Muscle of leg (tissue), 16 donors: ENCODE data around the gene TSR3. TPM values are rescaled to one million over a fixed set of nuclear protein-coding genes. Genes with fewer than 3 reads are reported as not detected.

Source experiments
- DNase-seq: peaks from one replicate; pipeline ENCODE4 v3.0.0; 2013
- H3K27ac ChIP-seq: one replicate; pipeline ENCODE4 v1.5.1; 2013; ENCODE audit warnings: mild to moderate bottlenecking, low read length, control low read depth
- H3K27me3 ChIP-seq: one replicate; pipeline ENCODE4 v1.6.1; 2013; ENCODE audit warnings: low read length; ENCODE audit not compliant: control insufficient read depth, insufficient read depth
- H3K36me3 ChIP-seq: one replicate; pipeline ENCODE4 v1.6.1; 2013; ENCODE audit warnings: low read length; ENCODE audit not compliant: control insufficient read depth, insufficient read depth
- H3K4me1 ChIP-seq: one replicate; pipeline ENCODE4 v1.6.1; 2013; ENCODE audit warnings: low read length; ENCODE audit not compliant: control insufficient read depth, insufficient read depth
- H3K4me3 ChIP-seq: one replicate; pipeline ENCODE4 v1.5.1; 2013; ENCODE audit warnings: low read length, control low read depth
- H3K9me3 ChIP-seq: replicated peaks from 2 replicates; pipeline ENCODE4 v1.6.1; 2013; ENCODE audit warnings: low read depth, low read length; ENCODE audit not compliant: control insufficient read depth
- WGBS: methylation state at CpG from one replicate; pipeline ENCODE4 v1.1.5; 2013; ENCODE audit warnings: missing lambda C conversion rate; ENCODE audit not compliant: insufficient coverage; 5-methylcytosine and 5-hydroxymethylcytosine counted together
- long read RNA-seq, 11 donors: transcript quantifications; one replicate each; lab custom pipeline, GENCODE V29; 2026
- polyA plus RNA-seq, 8 donors: library from polyadenylated mRNA; unstranded; fragments of 120-200 nt; gene quantifications; one replicate each; pipeline versions ENCODE4 v1.2.1 to v1.2.3, GENCODE V29; 2013; ENCODE audit warnings: inconsistent platforms in 1 of 8, low replicate concordance in 1 of 8; ENCODE audit not compliant: insufficient read length in 8 of 8, insufficient read depth in 1 of 8
- total RNA-seq: library from RNA; stranded (reverse); fragments of 120-200 nt; gene quantifications from one replicate; pipeline ENCODE4 v1.2.4, GENCODE V29; 2013

Gene TSR3
- 44.9 TPM for total RNA-seq
- polyA plus RNA-seq: 10 to 100 TPM; 40.9 to 62.3 (median 50.2) TPM
- long read RNA-seq, donor 1, transcript TSR3-201 (6 exons, 1,243 nt): major isoform, 13 of 13 reads
- long read RNA-seq, donor 1, partial matches to known transcripts: 0 of 13 reads
- long read RNA-seq, donor 1, other reads (novel, unspliced or antisense): 0 of 13 reads
- long read RNA-seq, donor 2, partial matches to known transcripts: 0 of 4 reads
- long read RNA-seq, donor 2, other reads (novel, unspliced or antisense): 0 of 4 reads
- long read RNA-seq, donor 3, transcript TSR3-201 (6 exons, 1,243 nt): major isoform, 42 of 42 reads
- long read RNA-seq, donor 3, partial matches to known transcripts: 0 of 42 reads
- long read RNA-seq, donor 3, other reads (novel, unspliced or antisense): 0 of 42 reads
- long read RNA-seq, donor 4, transcript TSR3-201 (6 exons, 1,243 nt): major isoform, 30 of 30 reads
- long read RNA-seq, donor 4, partial matches to known transcripts: 0 of 30 reads
- long read RNA-seq, donor 4, other reads (novel, unspliced or antisense): 0 of 30 reads
- long read RNA-seq, donor 5, transcript TSR3-201 (6 exons, 1,243 nt): major isoform, 51 of 51 reads
- long read RNA-seq, donor 5, partial matches to known transcripts: 0 of 51 reads
- long read RNA-seq, donor 5, other reads (novel, unspliced or antisense): 0 of 51 reads
- long read RNA-seq, donor 6, transcript TSR3-201 (6 exons, 1,243 nt): major isoform, 57 of 58 reads
- long read RNA-seq, donor 6, partial matches to known transcripts: 0 of 58 reads
- long read RNA-seq, donor 6, other reads (novel, unspliced or antisense): 0 of 58 reads
- long read RNA-seq, donor 7, transcript TSR3-201 (6 exons, 1,243 nt): major isoform, 29 of 29 reads
- long read RNA-seq, donor 7, partial matches to known transcripts: 0 of 29 reads
- long read RNA-seq, donor 7, other reads (novel, unspliced or antisense): 0 of 29 reads
- long read RNA-seq, donor 8, transcript TSR3-201 (6 exons, 1,243 nt): major isoform, 12 of 12 reads
- long read RNA-seq, donor 8, partial matches to known transcripts: 0 of 12 reads
- long read RNA-seq, donor 8, other reads (novel, unspliced or antisense): 0 of 12 reads
- long read RNA-seq, donor 9, transcript TSR3-201 (6 exons, 1,243 nt): major isoform, 21 of 21 reads
- long read RNA-seq, donor 9, partial matches to known transcripts: 0 of 21 reads
- long read RNA-seq, donor 9, other reads (novel, unspliced or antisense): 0 of 21 reads
- long read RNA-seq, donor 10, transcript TSR3-201 (6 exons, 1,243 nt): major isoform, 38 of 38 reads
- long read RNA-seq, donor 10, partial matches to known transcripts: 0 of 38 reads
- long read RNA-seq, donor 10, other reads (novel, unspliced or antisense): 0 of 38 reads
- long read RNA-seq, donor 11, transcript TSR3-201 (6 exons, 1,243 nt): major isoform, 22 of 22 reads
- long read RNA-seq, donor 11, partial matches to known transcripts: 0 of 22 reads
- long read RNA-seq, donor 11, other reads (novel, unspliced or antisense): 0 of 22 reads

DNA sequence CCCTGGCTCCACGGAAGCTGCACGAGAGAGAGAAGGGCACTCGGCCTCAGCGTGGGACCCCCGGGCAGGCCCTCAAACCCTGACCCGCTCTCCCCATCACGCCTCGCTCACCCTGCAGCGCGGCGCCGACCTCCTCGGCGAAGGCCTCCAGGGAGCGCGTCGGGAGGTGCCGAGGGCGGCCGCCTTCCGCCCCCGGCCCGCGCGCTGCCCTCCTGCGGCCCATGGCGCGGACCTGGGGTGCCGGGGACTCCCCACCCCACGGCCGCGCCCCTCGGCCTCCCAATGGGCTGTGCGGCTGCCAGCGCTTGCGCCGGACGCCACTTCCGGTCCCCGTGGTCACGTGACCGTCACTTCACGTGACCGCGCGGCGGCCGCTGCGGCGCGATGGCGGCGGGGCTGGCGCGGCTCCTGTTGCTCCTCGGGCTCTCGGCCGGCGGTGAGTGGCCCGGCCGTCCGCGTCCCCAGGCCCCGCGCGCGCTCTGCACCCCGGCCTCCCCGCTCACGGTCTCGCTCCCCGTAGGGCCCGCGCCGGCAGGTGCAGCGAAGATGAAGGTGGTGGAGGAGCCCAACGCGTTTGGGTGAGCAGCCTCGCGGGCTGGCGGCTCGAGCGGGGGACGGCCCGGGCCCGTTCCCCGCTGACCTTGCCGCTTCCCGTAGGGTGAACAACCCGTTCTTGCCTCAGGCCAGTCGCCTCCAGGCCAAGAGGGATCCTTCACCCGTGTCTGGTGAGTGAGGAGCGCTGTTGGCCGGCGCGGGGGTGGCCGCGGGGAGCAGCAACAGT, at the start of gene TSR3, which contains the start of gene GNPTG:
TSR3 (minus strand) TSS at position 297 of the 781 bp plus-strand sequence; CDS start at position 223, 74 bp downstream.
GNPTG (plus strand) TSS at position 350 of the 781 bp plus-strand sequence; CDS start at position 385, 35 bp downstream.
- Histone ChIP-seq H3K36me3 (peaks cover 34% of the 10 kb centered on the region), H3K27ac (no peak within 1 kb of the TSS), H3K27me3 (no peaks in the 10 kb centered on the region), H3K4me3 (peak within 1 kb of the TSS; percentile 90), H3K4me1 (peaks cover 19% of the 10 kb centered on the region), H3K9me3 (no peaks in the 10 kb centered on the region)
- peak; percentile 93 for DNase-seq
- under 1% methylated on average over 97 of the region's 98 CpGs for WGBS

DNA sequence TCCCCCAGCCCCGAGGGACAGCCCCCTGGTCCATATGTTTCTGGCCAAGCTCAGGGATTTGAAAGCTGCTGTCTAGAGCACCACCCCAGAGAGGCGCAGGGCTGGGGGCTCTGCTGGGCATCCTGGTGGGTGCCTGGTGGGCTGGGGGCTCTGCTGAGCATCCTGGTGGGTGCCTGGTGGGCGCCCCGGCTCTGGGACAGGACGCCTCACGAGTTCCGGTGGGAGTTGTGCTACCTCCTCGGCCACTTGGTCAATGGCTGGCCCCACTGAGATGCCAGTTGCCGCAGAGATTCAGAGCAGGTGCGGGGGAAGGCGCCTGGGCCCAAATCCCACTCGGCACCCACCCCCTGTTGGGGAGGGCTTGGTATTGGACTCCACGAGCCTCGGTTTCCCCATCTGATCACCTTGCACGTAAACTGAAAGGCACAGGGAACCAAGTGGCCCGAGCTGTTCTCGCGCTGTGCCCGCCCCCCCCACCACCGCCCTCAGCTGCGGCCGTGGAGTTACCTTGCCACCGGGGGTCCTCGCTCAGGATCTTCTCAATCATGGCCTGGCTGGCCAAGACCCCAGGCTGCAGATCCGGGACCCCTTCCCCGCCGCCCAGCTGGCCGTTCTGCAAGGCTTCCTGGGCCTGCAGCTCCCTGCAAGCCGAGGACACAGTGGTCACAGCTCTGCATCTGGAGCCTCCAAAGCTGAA, 49.5 kb upstream of the TSR3 start:
- DNase-seq: no peak
- H3K4me1 ChIP-seq: no peaks in the 10 kb centered on the region
- peaks cover 69% of the 10 kb centered on the region for H3K36me3 ChIP-seq
- WGBS: 90% methylated on average over 26 of the region's 29 CpGs
- no peak overlapping the region for H3K27ac ChIP-seq
- no peak overlapping the region for H3K4me3 ChIP-seq
- H3K9me3 ChIP-seq: no peaks in the 10 kb centered on the region
- no peaks in the 10 kb centered on the region for H3K27me3 ChIP-seq

DNA sequence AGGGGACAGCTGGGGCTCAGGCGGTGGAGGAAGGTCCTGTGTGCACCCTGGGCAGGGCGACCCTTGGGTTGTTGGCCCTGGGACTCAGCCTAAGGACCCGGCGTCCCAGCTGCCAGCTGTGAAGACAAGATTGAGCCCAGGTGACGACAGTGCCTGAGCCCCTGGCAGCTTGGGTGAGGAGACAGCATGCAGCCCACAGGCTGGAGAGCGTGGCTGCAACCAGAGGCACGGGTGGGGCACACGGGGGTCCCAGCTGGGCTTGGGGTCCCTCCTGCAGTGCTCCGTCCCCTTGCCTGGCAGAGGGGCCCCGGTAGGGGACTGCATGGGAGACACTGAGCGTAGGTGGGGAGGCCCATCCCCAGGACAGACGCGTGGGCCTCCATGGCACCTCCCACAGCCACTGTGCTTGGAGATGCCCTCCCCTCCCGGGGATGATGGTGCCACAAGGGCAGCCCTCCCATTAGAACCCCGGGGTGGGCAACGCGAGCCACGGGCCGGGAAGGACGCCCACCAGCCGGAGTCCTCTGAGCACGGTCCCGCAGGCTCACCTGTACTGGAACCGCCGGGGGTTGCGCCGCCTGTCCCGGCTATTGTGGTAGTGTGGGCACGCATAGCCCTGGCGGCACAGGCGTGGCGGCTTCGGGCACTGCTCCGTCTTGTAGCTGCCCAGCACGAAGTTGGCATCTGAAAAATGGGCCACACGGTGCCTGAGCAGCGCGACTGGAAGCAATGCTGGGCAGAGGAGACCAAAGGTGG, 47.3 kb upstream of the TSR3 start:
- Histone ChIP-seq H3K36me3 (peaks cover 67% of the 10 kb centered on the region), H3K27ac (no peak overlapping the region), H3K9me3 (no peaks in the 10 kb centered on the region), H3K27me3 (no peaks in the 10 kb centered on the region), H3K4me3 (no peak overlapping the region), H3K4me1 (no peaks in the 10 kb centered on the region)
- 96% methylated on average over 38 of the region's 38 CpGs for WGBS
- no peak for DNase-seq

DNA sequence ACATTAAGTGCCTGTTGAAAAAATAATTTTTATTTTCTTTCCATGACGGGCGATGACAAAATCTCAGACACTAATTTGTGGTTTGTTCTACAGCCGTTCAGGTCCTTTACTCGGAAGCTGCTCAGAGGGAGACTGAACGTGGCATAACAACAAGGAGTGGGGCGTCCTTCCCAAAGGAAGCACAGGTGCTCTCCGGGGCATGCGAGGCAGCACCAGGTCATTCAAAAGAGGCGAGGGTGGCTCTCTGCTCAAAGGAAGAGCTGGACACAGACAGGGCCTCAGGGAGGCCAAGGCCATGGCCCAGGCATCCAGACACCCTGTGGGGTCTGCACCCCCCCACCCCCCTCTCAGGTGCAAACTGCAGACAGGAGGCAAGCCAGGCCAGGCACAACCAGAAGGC, 46.7 kb upstream of the TSR3 start:
- Histone ChIP-seq H3K9me3 (no peaks in the 10 kb centered on the region), H3K36me3 (peaks cover 67% of the 10 kb centered on the region)
- 91% methylated on average over 7 of the region's 9 CpGs for WGBS

DNA sequence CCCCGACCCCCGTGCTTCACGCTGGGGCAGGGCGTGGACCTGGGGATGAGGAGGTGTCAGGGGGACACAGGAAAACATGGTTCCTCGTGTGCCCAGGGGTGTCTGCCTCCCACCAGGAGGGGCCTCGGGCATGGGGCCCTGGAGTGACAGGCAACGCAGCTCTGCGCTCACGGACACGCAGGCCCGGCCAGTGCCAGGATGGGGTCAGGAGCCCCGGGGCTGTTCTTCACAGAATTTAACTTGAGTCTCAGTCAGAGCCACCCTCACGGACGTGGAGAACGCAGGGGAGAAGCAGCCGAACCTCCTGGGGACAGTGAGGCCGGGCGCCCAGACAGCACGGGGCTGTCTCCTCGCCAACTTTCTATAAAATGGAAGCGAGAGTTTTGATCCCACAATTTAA, 46.1 kb upstream of the TSR3 start:
- 96% methylated on average over 14 of the region's 21 CpGs for WGBS
- H3K36me3 ChIP-seq: peaks cover 69% of the 10 kb centered on the region
- H3K4me3 ChIP-seq: no peak overlapping the region

More for the DNA sequence above, 46.7 kb upstream of the TSR3 start:
- Histone ChIP-seq H3K4me1 (no peaks in the 10 kb centered on the region), H3K27me3 (no peaks in the 10 kb centered on the region), H3K27ac (no peak overlapping the region), H3K4me3 (no peak overlapping the region)
- DNase-seq: no peak

DNA sequence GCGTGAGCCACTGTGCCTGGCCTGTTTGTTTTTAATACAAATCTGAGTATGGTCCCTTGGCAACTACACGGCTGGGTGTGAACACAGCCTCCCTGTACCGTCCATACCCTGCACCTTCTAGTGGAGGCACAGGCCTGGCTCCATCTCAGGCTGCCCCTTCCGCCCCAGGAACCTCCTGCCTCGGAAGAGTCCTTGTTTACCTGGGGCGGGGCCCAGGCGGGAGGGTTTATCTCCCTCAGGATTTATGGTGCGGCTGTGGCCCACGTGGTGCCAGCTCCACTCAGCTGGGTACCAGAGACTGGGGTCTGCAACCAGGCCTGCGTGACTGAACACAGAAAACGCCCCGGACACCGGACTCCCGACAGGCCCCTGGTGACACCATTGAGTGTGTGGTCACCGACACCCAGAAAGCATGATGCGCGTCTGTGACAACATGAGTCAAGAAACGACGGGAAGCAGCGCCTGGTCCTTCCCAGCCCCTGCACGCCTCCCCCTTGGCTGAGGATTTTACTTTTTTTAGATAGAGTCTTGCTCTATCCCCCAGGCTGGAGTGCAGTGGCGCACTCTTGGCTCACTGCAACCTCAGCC, 43.9 kb upstream of the TSR3 start:
- H3K4me1 ChIP-seq: no peaks in the 10 kb centered on the region
- H3K27ac ChIP-seq: no peak overlapping the region
- no peak for DNase-seq
- 82% methylated on average over 18 of the region's 22 CpGs for WGBS
- H3K27me3 ChIP-seq: no peaks in the 10 kb centered on the region
- H3K4me3 ChIP-seq: no peak overlapping the region
- H3K9me3 ChIP-seq: no peaks in the 10 kb centered on the region
- H3K36me3 ChIP-seq: peaks cover 68% of the 10 kb centered on the region

More for the DNA sequence above, 46.1 kb upstream of the TSR3 start:
- no peaks in the 10 kb centered on the region for H3K27me3 ChIP-seq
- H3K27ac ChIP-seq: no peak overlapping the region
- H3K4me1 ChIP-seq: no peaks in the 10 kb centered on the region
- H3K9me3 ChIP-seq: no peaks in the 10 kb centered on the region
- DNase-seq: no peak

DNA sequence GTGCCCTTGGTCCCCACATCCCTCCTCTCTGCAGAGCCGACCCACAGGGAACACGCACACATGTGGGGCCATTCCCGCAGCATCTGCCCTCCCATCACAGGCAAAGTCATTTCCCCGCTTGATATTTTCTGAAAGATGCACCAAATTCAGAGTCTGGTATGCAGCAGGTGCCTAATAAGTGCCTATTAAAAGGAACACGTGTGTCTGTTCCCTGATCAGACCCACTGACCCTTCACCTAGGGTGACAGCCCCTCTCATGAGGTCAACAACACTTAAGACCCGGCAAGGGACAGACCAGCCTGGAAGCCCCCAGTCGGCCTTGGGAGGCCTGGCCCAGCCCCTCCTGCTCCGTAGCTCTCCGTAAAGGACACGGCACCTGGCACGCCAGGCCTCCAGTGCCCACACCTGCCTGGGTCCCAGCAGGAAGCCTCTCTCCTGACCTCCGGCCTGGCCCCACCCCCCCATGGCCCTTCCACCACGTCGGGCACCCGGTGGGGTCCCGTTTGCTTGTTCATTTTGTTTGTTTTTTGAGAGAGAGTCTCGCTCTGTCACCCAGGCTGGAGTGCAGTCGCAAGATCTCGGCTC, 42.8 kb upstream of the TSR3 start:
- Histone ChIP-seq H3K4me3 (no peak overlapping the region), H3K36me3 (peaks cover 68% of the 10 kb centered on the region), H3K27ac (no peak overlapping the region), H3K9me3 (no peaks in the 10 kb centered on the region), H3K4me1 (no peaks in the 10 kb centered on the region), H3K27me3 (no peaks in the 10 kb centered on the region)
- no peak for DNase-seq
- 88% methylated on average over 9 of the region's 19 CpGs for WGBS
